ENCODE results near the gene AKAP17A. TPM values are rescaled to one million over a fixed set of nuclear protein-coding genes. Genes with fewer than 3 reads are reported as not detected.
"Not testable (repeated sequence)": the region's sequence is repeated elsewhere in the genome, so short reads cannot be mapped to it uniquely, and the experiment has no call there.

Gene AKAP17A
- polyA plus RNA-seq, 1 donor from 2014 or later = 48.7 TPM

- Histone ChIP-seq H3K4me3 (ENCODE audit: low read length) (no peak overlapping the region), H3F3A (ENCODE audit: insufficient read depth, low read length, poor library complexity, severe bottlenecking) (no peaks in the 10 kb centered on the region), H3K9ac (ENCODE audit: low read length) (no peak overlapping the region), H3K79me2 (replicated peaks; ENCODE audit: insufficient read depth, low read length) (no peaks in the 10 kb centered on the region), H3K36me3 (ENCODE audit: insufficient read depth, low read length) (no peaks in the 10 kb centered on the region), H4K20me1 (ENCODE audit: insufficient read depth) (no peaks in the 10 kb centered on the region), H3K9me3 (ENCODE audit: low read length) (peaks cover 4% of the 10 kb centered on the region), H3K4me2 (ENCODE audit: low read length) (no peak overlapping the region), H3K27me3 (ENCODE audit: insufficient read depth, low read depth, low read length) (no peaks in the 10 kb centered on the region), H2AFZ (ENCODE audit: low read depth, low read length) (no peak overlapping the region), H3K9me2 (ENCODE audit: insufficient read depth, low read length) (no peaks in the 10 kb centered on the region), H3K27ac (ENCODE audit: low read length) (no peak overlapping the region)
- TF ChIP-seq EP300 (conservative IDR thresholded peaks at IDR 0.05; ENCODE audit: poor library complexity, severe bottlenecking) (no peak), MXI1 (conservative IDR thresholded peaks at IDR 0.05; ENCODE audit: poor library complexity, severe bottlenecking) (no peak), POLR2AphosphoS5 (IDR thresholded peaks at IDR 0.05) (no peak), SMC3 (conservative IDR thresholded peaks at IDR 0.05; ENCODE audit: poor library complexity) (no peak), REST (IDR thresholded peaks at IDR 0.05; ENCODE audit: borderline replicate concordance) (no peak), TAF1 (IDR thresholded peaks at IDR 0.05; ENCODE audit: low read depth) (no peak), CTCF (IDR thresholded peaks at IDR 0.05; ENCODE audit: poor library complexity, severe bottlenecking) (no peak), EZH2 (IDR thresholded peaks at IDR 0.05; ENCODE audit: borderline replicate concordance, insufficient read depth, low read length, poor library complexity, severe bottlenecking) (no peak), RAD21 (conservative IDR thresholded peaks at IDR 0.05) (no peak)
These were observed 32.5 kb upstream of the AKAP17A start for GRCh38 chrX:1558761-1559468.

GRCh38 chrX:1561164-1561563 is 30.2 kb upstream of the AKAP17A start:
- Histone ChIP-seq H3K79me2 (replicated peaks; ENCODE audit: insufficient read depth, low read length) (no peaks in the 10 kb centered on the region), H3K4me2 (ENCODE audit: low read length) (no peak overlapping the region), H3F3A (ENCODE audit: insufficient read depth, low read length, poor library complexity, severe bottlenecking) (no peaks in the 10 kb centered on the region), H3K27me3 (ENCODE audit: insufficient read depth, low read depth, low read length) (no peaks in the 10 kb centered on the region), H3K9me3 (ENCODE audit: low read length) (no peaks in the 10 kb centered on the region), H2AFZ (ENCODE audit: low read depth, low read length) (no peak overlapping the region), H3K9me2 (ENCODE audit: insufficient read depth, low read length) (no peaks in the 10 kb centered on the region), H3K27ac (ENCODE audit: low read length) (no peak overlapping the region), H3K9ac (ENCODE audit: low read length) (no peak overlapping the region), H3K36me3 (ENCODE audit: insufficient read depth, low read length) (no peaks in the 10 kb centered on the region), H3K4me3 (ENCODE audit: low read length) (no peak overlapping the region), H4K20me1 (ENCODE audit: insufficient read depth) (no peaks in the 10 kb centered on the region)
- TF ChIP-seq EP300 (conservative IDR thresholded peaks at IDR 0.05; ENCODE audit: poor library complexity, severe bottlenecking) (no peak), POLR2AphosphoS5 (IDR thresholded peaks at IDR 0.05) (no peak), CTCF (IDR thresholded peaks at IDR 0.05; ENCODE audit: poor library complexity, severe bottlenecking) (no peak), RAD21 (conservative IDR thresholded peaks at IDR 0.05) (no peak), SMC3 (conservative IDR thresholded peaks at IDR 0.05; ENCODE audit: poor library complexity) (no peak), REST (IDR thresholded peaks at IDR 0.05; ENCODE audit: borderline replicate concordance) (no peak), EZH2 (IDR thresholded peaks at IDR 0.05; ENCODE audit: borderline replicate concordance, insufficient read depth, low read length, poor library complexity, severe bottlenecking) (no peak), TAF1 (IDR thresholded peaks at IDR 0.05; ENCODE audit: low read depth) (no peak), MXI1 (conservative IDR thresholded peaks at IDR 0.05; ENCODE audit: poor library complexity, severe bottlenecking) (no peak)

GRCh38 chrX:1564077-1564476 is 27.3 kb upstream of the AKAP17A start:
- H3K9me2 ChIP-seq (ENCODE audit: insufficient read depth, low read length); H3K79me2 ChIP-seq (replicated peaks; ENCODE audit: insufficient read depth, low read length); H4K20me1 ChIP-seq (ENCODE audit: insufficient read depth); H2AFZ ChIP-seq (ENCODE audit: low read depth, low read length); H3K4me3 ChIP-seq (ENCODE audit: low read length); H3K36me3 ChIP-seq (ENCODE audit: insufficient read depth, low read length); H3K9me3 ChIP-seq (ENCODE audit: low read length); H3K27me3 ChIP-seq (ENCODE audit: insufficient read depth, low read depth, low read length); H3K4me2 ChIP-seq (ENCODE audit: low read length); H3K27ac ChIP-seq (ENCODE audit: low read length); H3F3A ChIP-seq (ENCODE audit: insufficient read depth, low read length, poor library complexity, severe bottlenecking); H3K9ac ChIP-seq (ENCODE audit: low read length): not testable (repeated sequence)

Data from neural cell (in vitro differentiated cells).